ENCODE results near the gene SLC8A3. TPM values are rescaled to one million over a fixed set of nuclear protein-coding genes. Genes with fewer than 3 reads are reported as not detected.

Gene SLC8A3, protein sequence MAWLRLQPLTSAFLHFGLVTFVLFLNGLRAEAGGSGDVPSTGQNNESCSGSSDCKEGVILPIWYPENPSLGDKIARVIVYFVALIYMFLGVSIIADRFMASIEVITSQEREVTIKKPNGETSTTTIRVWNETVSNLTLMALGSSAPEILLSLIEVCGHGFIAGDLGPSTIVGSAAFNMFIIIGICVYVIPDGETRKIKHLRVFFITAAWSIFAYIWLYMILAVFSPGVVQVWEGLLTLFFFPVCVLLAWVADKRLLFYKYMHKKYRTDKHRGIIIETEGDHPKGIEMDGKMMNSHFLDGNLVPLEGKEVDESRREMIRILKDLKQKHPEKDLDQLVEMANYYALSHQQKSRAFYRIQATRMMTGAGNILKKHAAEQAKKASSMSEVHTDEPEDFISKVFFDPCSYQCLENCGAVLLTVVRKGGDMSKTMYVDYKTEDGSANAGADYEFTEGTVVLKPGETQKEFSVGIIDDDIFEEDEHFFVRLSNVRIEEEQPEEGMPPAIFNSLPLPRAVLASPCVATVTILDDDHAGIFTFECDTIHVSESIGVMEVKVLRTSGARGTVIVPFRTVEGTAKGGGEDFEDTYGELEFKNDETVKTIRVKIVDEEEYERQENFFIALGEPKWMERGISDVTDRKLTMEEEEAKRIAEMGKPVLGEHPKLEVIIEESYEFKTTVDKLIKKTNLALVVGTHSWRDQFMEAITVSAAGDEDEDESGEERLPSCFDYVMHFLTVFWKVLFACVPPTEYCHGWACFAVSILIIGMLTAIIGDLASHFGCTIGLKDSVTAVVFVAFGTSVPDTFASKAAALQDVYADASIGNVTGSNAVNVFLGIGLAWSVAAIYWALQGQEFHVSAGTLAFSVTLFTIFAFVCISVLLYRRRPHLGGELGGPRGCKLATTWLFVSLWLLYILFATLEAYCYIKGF
- total RNA-seq (2011; cell fraction: chromatin; rRNA removed; ENCODE audit: low replicate concordance) = not detected in 2 replicates
- total RNA-seq (2011; cell fraction: nucleolus; rRNA removed) = not detected in 2 replicates
- total RNA-seq (2011; cell fraction: nucleoplasm; rRNA removed) = not detected in 2 replicates
- not detected in 2 replicates for total RNA-seq (2014; rRNA removed)
- total RNA-seq (2014; rRNA removed; fragmentation: Illumina TruSeq; extraction: Trizol) = not detected in 2 replicates
- not detected in 2 replicates for total RNA-seq (2015; rRNA removed; fragmentation: Illumina TruSeq; extraction: Trizol)
- not detected in 2 replicates for total RNA-seq (2021)
- polyA plus RNA-seq (2011; rRNA removed) = not detected in 2 replicates
- not detected in 2 replicates for polyA plus RNA-seq (2011; cell fraction: cytosol; rRNA removed)
- not detected in 2 replicates for polyA plus RNA-seq (2011; cell fraction: nucleus; rRNA removed)
- polyA plus RNA-seq (2012) = not detected in 2 replicates
- not detected in 2 replicates for polyA plus RNA-seq (2014; fragmentation: Illumina TruSeq; extraction: Trizol)
- not detected for polyA plus RNA-seq (2014; fragmentation: Nextera tagmentation; extraction: Ambion mirVana)
- polyA plus RNA-seq (2014; rRNA removed) = not detected in 2 replicates
- polyA minus RNA-seq (2011; rRNA and poly(A)+ RNA removed) = not detected in 2 replicates
- polyA minus RNA-seq (2011; cell fraction: cytosol; rRNA and poly(A)+ RNA removed) = not detected in 2 replicates
- not detected in 2 replicates for polyA minus RNA-seq (2011; cell fraction: nucleus; rRNA and poly(A)+ RNA removed)
- Bru-seq, nascent RNA = not detected
- BruChase-seq, experiment 1, labeled RNA remaining after a 2-hour chase = percentile 4 among the genes with signal in this experiment
- percentile 1 among the genes with signal in this experiment for BruChase-seq, experiment 2, labeled RNA remaining after a 6-hour chase
- long read RNA-seq, experiment 1 = 0 reads
- long read RNA-seq, experiment 2 = 0 reads
- long read RNA-seq, experiment 3 = 0 reads

- no peak within 1 kb of the TSS for H3K4me3 ChIP-seq
- WGBS (ENCODE audit: insufficient coverage, low coverage, missing lambda C conversion rate) = 65% methylated on average over 16 of the region's 83 CpGs
- ATAC-seq = no peak
Measured at GRCh38 chr14:70188659-70189455, at the start of gene SLC8A3. Gene SLC8A3, minus strand, starts transcription at chr14:70188951. Its CDS starts 20,529 bp downstream, at chr14:70168422.

More at GRCh38 chr14:70188659-70189455, at the start of gene SLC8A3:
- H3K9me1 ChIP-seq (ENCODE audit: control insufficient read depth, insufficient read depth, low read length) = no peaks in the 10 kb centered on the region
- no peak for FAIRE-seq
- peaks cover 2 to 20% of the 10 kb centered on the region in 2 experiments; a peak in 3 of 5 replicates for H3K27me3 ChIP-seq (ENCODE audit: control insufficient read depth in 2 of 2, insufficient read depth in 2 of 2, low read length in 2 of 2)
- H3K9me3 ChIP-seq (replicated peaks; ENCODE audit: control insufficient read depth, insufficient read depth, low read depth, low read length) = no peaks in the 10 kb centered on the region
- in situ Hi-C loops (cut with MboI) = no loop called here
- DNase-seq (ENCODE audit: extremely low read depth in 1 of 4, low spot score in 3 of 4) = no peak
- no peak within 1 kb of the TSS for H3K27ac ChIP-seq (ENCODE audit: extremely low read depth, low read depth, low read length)
- no peaks in the 10 kb centered on the region for H3K79me2 ChIP-seq (ENCODE audit: control insufficient read depth, insufficient read depth, low read length)
- TF ChIP-seq PTTG1 (tag; IDR thresholded peaks at IDR 0.05; ENCODE audit: low read depth) = no peak
- no peak for TF ChIP-seq MTA2 (IDR thresholded peaks at IDR 0.05; ENCODE audit: low read depth)
- TF ChIP-seq RAD21 (CRISPR knock-in tag; conservative IDR thresholded peaks at IDR 0.05 in 1 of 2, IDR thresholded peaks at IDR 0.05 in 1 of 2) = no peak
- no peak within 1 kb of the TSS for H3K9ac ChIP-seq (ENCODE audit: insufficient read depth in 1 of 2, low read depth in 2 of 2, low read length in 2 of 2)
- H4K20me1 ChIP-seq (replicated peaks; ENCODE audit: control insufficient read depth, insufficient read depth, low read length) = no peaks in the 10 kb centered on the region
- H3K36me3 ChIP-seq (ENCODE audit: control insufficient read depth, insufficient read depth, low read length) = no peaks in the 10 kb centered on the region
- ChIA-PET CTCF (ENCODE audit: low intra/inter-chr PET ratio) (no interaction called here), POLR2A (no interaction called here)
- intact Hi-C loops (cut with micrococcal nuclease) = no loop called here
- no peak within 1 kb of the TSS for H3K4me2 ChIP-seq (ENCODE audit: insufficient read depth, low read length)
- peaks cover 0 to 5% of the 10 kb centered on the region in 2 experiments; a peak in 2 of 5 replicates for H3K4me1 ChIP-seq (replicated peaks in 1 of 2; ENCODE audit: control insufficient read depth in 2 of 2, insufficient read depth in 2 of 2, low read length in 2 of 2)
- no peak within 1 kb of the TSS for H2AFZ ChIP-seq (ENCODE audit: low read depth, low read length)
- no TSS peak for BruUV-seq (replicated peaks)
